ENCODE results near the gene CEP63.
"Not testable (repeated sequence)": the region's sequence is repeated elsewhere in the genome, so short reads cannot be mapped to it uniquely, and the experiment has no call there.

CEP63 gene

GRCh38 chr3:134542287-134542958 is 56.6 kb downstream of the CEP63 start:
- Histone ChIP-seq H3K4me1 (ENCODE audit: insufficient read depth, poor library complexity, severe bottlenecking) (no peaks in the 10 kb centered on the region), H3K36me3 (ENCODE audit: low read depth) (peaks cover 39% of the 10 kb centered on the region), H3K27me3 (ENCODE audit: insufficient read depth, poor library complexity, severe bottlenecking) (no peaks in the 10 kb centered on the region), H3K9me3 (ENCODE audit: severe bottlenecking) (no peaks in the 10 kb centered on the region), H3K4me3 (ENCODE audit: severe bottlenecking) (no peak overlapping the region), H3K27ac (ENCODE audit: poor library complexity, severe bottlenecking) (no peak overlapping the region)
- DNase-seq (ENCODE audit: low spot score), result no peak
- TF ChIP-seq, protein P1, sequence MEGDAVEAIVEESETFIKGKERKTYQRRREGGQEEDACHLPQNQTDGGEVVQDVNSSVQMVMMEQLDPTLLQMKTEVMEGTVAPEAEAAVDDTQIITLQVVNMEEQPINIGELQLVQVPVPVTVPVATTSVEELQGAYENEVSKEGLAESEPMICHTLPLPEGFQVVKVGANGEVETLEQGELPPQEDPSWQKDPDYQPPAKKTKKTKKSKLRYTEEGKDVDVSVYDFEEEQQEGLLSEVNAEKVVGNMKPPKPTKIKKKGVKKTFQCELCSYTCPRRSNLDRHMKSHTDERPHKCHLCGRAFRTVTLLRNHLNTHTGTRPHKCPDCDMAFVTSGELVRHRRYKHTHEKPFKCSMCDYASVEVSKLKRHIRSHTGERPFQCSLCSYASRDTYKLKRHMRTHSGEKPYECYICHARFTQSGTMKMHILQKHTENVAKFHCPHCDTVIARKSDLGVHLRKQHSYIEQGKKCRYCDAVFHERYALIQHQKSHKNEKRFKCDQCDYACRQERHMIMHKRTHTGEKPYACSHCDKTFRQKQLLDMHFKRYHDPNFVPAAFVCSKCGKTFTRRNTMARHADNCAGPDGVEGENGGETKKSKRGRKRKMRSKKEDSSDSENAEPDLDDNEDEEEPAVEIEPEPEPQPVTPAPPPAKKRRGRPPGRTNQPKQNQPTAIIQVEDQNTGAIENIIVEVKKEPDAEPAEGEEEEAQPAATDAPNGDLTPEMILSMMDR (IDR thresholded peaks at IDR 0.05; ENCODE audit: poor library complexity, severe bottlenecking), result no peak
- ATAC-seq (ENCODE audit: low read depth), result no peak

GRCh38 chr3:134543113-134543512 is 57.3 kb downstream of the CEP63 start:
- Histone ChIP-seq H3K9me3 (ENCODE audit: severe bottlenecking) (no peaks in the 10 kb centered on the region), H3K27ac (ENCODE audit: poor library complexity, severe bottlenecking) (no peak overlapping the region), H3K4me1 (ENCODE audit: insufficient read depth, poor library complexity, severe bottlenecking) (no peaks in the 10 kb centered on the region), H3K27me3 (ENCODE audit: insufficient read depth, poor library complexity, severe bottlenecking) (no peaks in the 10 kb centered on the region), H3K4me3 (ENCODE audit: severe bottlenecking) (no peak overlapping the region), H3K36me3 (ENCODE audit: low read depth) (peaks cover 33% of the 10 kb centered on the region)
- ATAC-seq (ENCODE audit: low read depth) (no peak), DNase-seq (ENCODE audit: low spot score) (no peak)
- TF ChIP-seq, protein P1 (IDR thresholded peaks at IDR 0.05; ENCODE audit: poor library complexity, severe bottlenecking), result no peak

GRCh38 chr3:134544316-134544715 is 58.5 kb downstream of the CEP63 start:
- H3K9me3 ChIP-seq (ENCODE audit: severe bottlenecking), result no peaks in the 10 kb centered on the region
- peaks cover 37% of the 10 kb centered on the region for H3K36me3 ChIP-seq (ENCODE audit: low read depth)
- no peak for ATAC-seq (ENCODE audit: low read depth)
- no peaks in the 10 kb centered on the region for H3K27me3 ChIP-seq (ENCODE audit: insufficient read depth, poor library complexity, severe bottlenecking)
- H3K4me1 ChIP-seq (ENCODE audit: insufficient read depth, poor library complexity, severe bottlenecking), result no peaks in the 10 kb centered on the region
- DNase-seq (ENCODE audit: low spot score), result no peak
- no peak overlapping the region for H3K27ac ChIP-seq (ENCODE audit: poor library complexity, severe bottlenecking)
- TF ChIP-seq, protein P1 (IDR thresholded peaks at IDR 0.05; ENCODE audit: poor library complexity, severe bottlenecking), result no peak
- H3K4me3 ChIP-seq (ENCODE audit: severe bottlenecking), result no peak overlapping the region

GRCh38 chr3:134544783-134545182 is 58.9 kb downstream of the CEP63 start:
- peaks cover 41% of the 10 kb centered on the region for H3K36me3 ChIP-seq (ENCODE audit: low read depth)
- not testable (repeated sequence) for H3K4me3 ChIP-seq (ENCODE audit: severe bottlenecking); H3K27ac ChIP-seq (ENCODE audit: poor library complexity, severe bottlenecking); ATAC-seq (ENCODE audit: low read depth); H3K4me1 ChIP-seq (ENCODE audit: insufficient read depth, poor library complexity, severe bottlenecking); H3K9me3 ChIP-seq (ENCODE audit: severe bottlenecking); DNase-seq (ENCODE audit: low spot score); H3K27me3 ChIP-seq (ENCODE audit: insufficient read depth, poor library complexity, severe bottlenecking)

- no peak for ATAC-seq (ENCODE audit: low read depth)
- H3K9me3 ChIP-seq (ENCODE audit: severe bottlenecking), result no peaks in the 10 kb centered on the region
These were observed 60.0 kb downstream of the CEP63 start for GRCh38 chr3:134545818-134546217.

More at GRCh38 chr3:134545818-134546217, 60.0 kb downstream of the CEP63 start:
- peaks cover 45% of the 10 kb centered on the region for H3K36me3 ChIP-seq (ENCODE audit: low read depth)
- no peak for DNase-seq (ENCODE audit: low spot score)
- no peak overlapping the region for H3K4me3 ChIP-seq (ENCODE audit: severe bottlenecking)
- H3K27me3 ChIP-seq (ENCODE audit: insufficient read depth, poor library complexity, severe bottlenecking), result no peaks in the 10 kb centered on the region
- TF ChIP-seq, protein P1 (IDR thresholded peaks at IDR 0.05; ENCODE audit: poor library complexity, severe bottlenecking), result no peak
- no peaks in the 10 kb centered on the region for H3K4me1 ChIP-seq (ENCODE audit: insufficient read depth, poor library complexity, severe bottlenecking)
- no peak overlapping the region for H3K27ac ChIP-seq (ENCODE audit: poor library complexity, severe bottlenecking)

All from RWPE2 (cell line).